Hematopoietic multipotent progenitor cell treated with erythropoietin and hydrocortisone succinate and interleukin-3 and kit ligand, for 4 days (in vitro differentiated cells): ENCODE data around the gene CADPS.
A peak's percentile ranks its signal among the peaks of the same experiment; 100 is the strongest.

Source experiments
- DNase-seq: peaks from one replicate; pipeline ENCODE4 v3.0.0-alpha.2; 2015

The CADPS gene

DNA sequence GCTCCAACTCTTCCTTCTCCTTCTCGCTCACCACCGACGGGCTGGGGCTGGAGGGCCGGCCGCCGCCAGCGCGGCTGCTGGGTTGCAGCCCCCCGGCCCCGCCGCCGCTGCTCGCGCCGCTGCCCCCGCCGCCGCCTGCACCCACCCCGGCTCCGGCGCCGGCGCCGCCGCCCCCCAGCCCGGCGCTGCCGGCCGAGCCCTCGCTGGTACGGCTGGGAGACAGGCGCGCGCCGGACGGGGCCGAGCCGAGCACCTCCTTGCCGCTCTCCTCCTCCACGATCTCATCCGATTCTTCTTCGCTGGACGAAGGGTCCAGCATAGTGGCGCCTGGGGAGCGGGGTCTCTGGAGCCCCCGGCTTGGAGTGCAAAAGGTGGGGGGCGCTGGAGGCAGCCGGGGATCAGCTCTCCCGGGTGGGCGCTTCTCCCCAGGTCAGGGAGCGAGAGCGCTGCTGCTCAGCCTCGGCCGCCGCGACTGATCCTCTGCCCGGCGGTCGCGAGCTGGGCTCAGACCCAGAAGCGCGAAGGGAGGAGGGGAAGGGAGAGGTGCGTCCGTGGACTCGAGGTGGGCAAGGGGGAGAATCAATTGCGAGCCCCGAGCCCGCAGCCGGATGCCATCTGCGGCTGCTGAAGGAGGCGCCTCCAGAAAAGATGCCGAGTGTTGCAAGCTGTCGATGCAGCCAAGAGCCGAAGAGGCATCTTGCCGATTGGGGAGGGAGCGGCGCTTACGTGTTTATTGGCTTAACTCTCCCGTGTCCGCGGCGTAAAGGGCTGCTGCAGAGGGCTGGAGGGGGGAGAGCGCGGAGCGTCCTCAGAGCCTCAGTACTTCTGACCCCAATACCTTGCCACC lies at the start of gene CADPS:
Gene CADPS, minus strand, starts transcription at position 706 of the 847 bp plus-strand sequence. Its CDS starts 387 bp downstream, at position 319.
- peak; percentile 4 for DNase-seq

DNA sequence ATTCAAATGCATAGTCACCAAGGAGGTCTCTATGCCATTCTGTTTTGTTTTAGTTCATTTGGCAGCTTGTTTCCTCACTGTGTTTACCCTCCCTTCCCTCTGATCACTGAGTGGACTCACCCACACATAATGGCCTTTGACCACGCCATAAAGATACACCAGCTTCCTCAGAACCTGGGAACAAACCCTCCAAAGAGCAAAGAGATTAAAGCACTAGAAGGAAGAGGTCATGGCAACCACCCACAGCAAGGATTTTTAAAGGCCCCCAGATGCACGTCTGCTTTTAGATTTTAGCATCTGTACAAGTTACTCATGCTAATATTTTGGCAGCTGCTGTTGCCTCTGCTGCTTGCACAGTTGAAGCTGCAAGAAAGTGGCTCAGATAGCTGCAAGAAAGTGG lies 47.9 kb upstream of the CADPS start:
- no peak for DNase-seq

DNA sequence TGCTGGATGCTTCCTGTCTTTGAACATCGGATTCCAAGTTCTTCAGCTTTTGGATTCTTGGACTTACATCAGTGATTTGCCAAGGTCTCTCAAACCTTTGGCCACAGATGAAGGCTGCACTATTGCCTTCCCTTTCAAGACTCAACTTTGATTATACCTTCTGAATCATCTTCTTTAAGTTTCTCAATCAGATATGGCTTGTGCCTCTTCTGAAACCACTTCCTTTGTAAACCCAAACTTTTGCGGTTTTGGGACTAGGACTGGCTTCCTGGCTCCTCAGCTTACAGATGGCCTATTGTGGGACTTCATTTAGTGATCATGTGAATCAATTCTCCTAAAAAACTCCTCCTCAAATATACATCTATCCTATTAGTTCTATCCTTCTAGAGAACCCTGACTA lies 47.1 kb upstream of the CADPS start:
- no peak for DNase-seq

- no peak for DNase-seq
Measured at GRCh38 chr3:62920466-62920784, 45.2 kb upstream of the CADPS start.

DNA sequence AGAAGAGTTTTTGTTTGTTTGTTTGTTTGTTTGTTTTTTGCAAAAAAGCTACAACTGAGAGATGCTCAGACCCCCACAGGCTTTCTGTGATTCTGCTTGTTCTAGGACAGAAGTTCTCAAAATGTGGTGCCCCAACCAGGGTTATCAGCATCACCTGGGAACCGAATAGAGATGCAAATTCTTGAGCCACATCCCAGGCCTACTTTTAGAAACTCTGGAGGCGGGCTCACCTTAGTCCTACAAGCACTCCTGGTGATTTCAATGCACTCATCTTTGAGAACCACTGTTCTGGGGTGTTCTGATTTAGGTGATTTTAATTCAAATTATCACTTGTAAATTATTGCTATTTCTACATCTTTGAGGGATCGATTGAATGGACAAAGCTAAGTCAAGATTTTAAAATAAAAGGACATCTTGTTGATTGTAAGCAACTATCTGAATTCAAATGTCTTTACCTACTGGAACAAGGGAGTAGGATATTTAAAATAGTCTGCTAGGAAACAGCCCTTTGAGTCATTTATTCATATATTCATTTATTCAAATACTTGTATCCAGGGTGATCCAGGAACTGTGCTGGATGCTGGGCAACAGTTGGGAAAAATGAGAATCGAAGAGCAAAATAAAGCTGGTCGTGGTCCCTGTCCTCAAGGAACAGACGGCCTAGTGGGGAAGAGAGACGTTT lies 44.7 kb upstream of the CADPS start:
- no peak for DNase-seq

GRCh38 chr3:62918777-62919176 lies 43.6 kb upstream of the CADPS start:
- no peak for DNase-seq

DNA sequence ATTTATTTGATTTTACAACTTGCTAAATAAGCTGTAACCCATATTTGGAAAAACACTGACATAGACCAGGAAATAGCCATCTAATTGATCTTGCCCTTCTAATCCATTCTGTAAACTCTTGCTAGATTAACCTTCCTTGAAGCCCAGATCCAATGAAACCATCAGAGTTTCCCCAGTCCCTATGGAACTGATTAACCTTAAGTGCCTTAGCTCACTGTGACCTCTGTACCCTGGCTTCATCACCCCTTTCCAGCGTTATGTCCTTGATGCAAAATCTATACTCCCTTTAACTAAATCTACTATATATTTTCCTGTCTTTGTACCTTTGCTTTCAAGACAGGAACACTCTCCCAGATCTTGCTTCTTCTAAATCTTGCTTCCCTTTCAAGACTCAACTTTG lies 42.9 kb upstream of the CADPS start:
- no peak for DNase-seq

DNA sequence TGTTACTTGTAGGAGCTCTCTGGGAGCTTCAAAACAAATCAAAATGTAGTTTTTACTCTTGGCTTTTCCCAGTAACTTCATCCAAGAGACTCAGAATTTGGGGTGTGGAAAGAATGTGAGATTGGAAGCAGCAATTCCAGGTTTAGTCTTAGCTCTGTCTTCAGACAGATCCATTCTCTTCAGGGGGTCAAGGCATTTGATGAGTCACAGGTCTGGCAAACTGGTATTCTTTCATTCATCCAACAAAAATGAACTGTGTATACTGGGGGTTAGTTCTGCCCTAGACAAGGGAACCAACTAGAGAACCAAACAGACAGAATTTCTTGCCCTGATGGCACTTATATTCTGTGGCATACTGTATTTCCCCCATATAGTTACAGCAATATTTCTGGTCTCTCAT lies 36.3 kb upstream of the CADPS start:
- DNase-seq, result no peak

DNA sequence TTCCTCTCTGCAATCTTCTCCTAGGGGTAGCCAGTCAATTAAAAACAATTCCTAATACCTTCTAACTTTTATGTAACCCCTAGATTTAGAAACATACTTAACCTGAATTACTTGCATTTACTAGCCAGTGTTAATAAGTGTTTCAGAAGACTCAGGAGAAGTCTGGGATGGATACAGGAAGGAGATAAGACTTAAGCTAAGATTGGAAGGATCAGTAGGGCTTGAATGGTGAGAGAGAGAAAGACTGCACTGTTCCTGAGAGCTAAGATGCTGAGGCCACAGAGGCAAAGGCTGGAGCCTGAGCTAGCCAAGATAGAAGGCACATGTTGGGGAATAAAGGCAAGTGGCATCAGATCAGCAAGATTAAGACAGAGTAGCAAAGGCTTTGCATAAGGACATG lies 30.1 kb upstream of the CADPS start:
- DNase-seq, result no peak

GRCh38 chr3:62898530-62899496 lies 23.6 kb upstream of the CADPS start:
- DNase-seq, result no peak

GRCh38 chr3:62895901-62896300 lies 20.7 kb upstream of the CADPS start:
- DNase-seq, result no peak

GRCh38 chr3:62892951-62893350 lies 17.7 kb upstream of the CADPS start:
- no peak for DNase-seq

DNA sequence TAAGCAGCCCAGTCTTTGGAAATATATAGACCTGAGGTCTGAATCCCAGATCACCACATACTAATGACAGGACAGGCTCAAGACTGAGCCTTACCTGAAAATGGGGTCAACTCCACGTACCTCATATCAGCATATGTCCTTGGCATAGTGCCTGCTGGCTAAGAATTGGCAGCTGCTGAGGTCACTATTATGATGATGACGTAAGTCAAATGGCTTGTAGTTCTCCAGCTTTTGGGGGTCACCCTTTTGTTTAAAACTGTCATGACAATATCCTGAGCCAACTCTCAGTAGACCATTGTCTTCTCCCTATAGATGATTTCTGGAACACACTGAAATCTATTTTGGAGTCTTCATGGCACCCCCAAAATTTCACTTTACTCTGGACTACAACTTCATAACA lies 16.8 kb upstream of the CADPS start:
- no peak for DNase-seq

GRCh38 chr3:62888778-62889177 lies 13.6 kb upstream of the CADPS start:
- DNase-seq, result no peak

GRCh38 chr3:62888180-62888579 lies 13.0 kb upstream of the CADPS start:
- no peak for DNase-seq

- DNase-seq, result no peak
Measured at GRCh38 chr3:62885136-62885535, 9.9 kb upstream of the CADPS start.

GRCh38 chr3:62884096-62884870 lies 9.1 kb upstream of the CADPS start:
- no peak for DNase-seq

- DNase-seq, result no peak
Measured at GRCh38 chr3:62882676-62883200, 7.5 kb upstream of the CADPS start.

- DNase-seq, result peak; percentile 67
Measured at GRCh38 chr3:62876064-62876463, 848 bp upstream of the CADPS start.

- DNase-seq, result no peak
Measured at GRCh38 chr3:62875558-62876002, 364 bp upstream of the CADPS start.

DNA sequence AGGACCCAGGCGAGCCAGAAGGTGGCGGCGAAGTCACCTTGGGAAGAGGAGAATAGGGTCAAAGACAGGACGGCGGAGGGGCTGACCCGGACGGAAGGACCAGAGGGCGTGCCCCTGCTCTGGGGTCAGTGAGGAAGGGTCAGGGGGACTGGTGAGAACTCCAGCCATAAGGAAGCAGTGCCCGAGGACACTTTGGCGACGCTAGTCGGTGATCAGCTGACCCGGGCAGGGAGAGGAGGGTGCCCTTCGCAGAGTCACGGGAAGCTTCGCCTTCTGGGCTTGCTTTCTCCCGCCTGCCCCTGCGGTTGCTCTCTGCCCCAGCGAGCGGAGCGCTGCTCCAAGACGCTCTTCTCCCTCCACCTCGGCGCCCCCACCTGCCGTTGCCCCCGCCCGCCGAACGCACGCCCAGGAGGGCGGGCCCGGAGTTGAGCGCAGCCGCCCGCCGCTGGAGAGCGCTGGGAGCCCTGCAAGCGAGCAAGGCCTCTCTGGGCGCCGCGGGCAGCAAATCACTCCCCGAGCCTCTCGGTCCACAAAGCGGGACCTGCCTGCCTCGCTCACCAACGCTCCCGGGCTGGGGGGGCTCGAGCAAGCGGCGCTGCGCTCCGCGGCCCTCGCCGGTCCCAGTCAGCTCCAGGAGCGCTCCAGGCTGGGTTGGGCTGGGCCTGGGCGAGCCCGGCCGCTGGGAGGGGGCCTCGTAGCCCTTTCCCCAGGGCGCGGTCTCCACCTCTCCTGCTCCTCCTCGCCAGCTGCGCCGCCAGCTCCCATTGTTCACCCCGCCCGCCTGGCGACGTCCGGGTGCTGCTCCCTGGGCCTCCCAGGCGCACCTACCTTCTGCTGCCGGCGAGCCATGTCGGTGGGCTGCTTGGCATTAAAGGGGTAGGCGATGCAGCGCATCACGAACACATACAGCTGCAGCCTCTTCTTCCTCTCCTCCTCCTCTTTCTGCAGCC lies 1.2 kb downstream of the CADPS start:
- peak; percentile 16 for DNase-seq
